ENCODE measurements around the gene BANK1. TPM values are rescaled to one million over a fixed set of nuclear protein-coding genes. Genes with fewer than 3 reads are reported as not detected.

Gene BANK1
- total and polyA plus RNA-seq, 2 of the 4 experiments (the other 2 are of a cell fraction), result under 0.01 to 0.51 TPM

- no TSS peak for BruUV-seq (replicated peaks)
- no peaks in the 10 kb centered on the region for H3K79me1 ChIP-seq (ENCODE audit: low read depth in 1 of 2, low read length in 2 of 2)
- no peak overlapping the region for H2BK15ac ChIP-seq (ENCODE audit: low read depth, low read length)
- no peak overlapping the region for H2BK120ac ChIP-seq (ENCODE audit: low read depth, low read length)
- no CpG with 5 or more reads among the region's 2 CpGs for WGBS, 2 experiments (ENCODE audit: extremely low coverage in 2 of 2, insufficient read length in 1 of 2)
- intact Hi-C loops (cut with micrococcal nuclease) (no loop called here), in situ Hi-C loops (cut with MboI; ENCODE audit: low sequenced_read_pairs) (no loop called here), dilution Hi-C loops (cut with HindIII; ENCODE audit: low sequenced_read_pairs, unreplicated experiment) (no loop called here)
- H3K14ac ChIP-seq (replicated peaks; ENCODE audit: low read depth, low read length), result no peak overlapping the region
- no peak overlapping the region for H2BK5ac ChIP-seq (ENCODE audit: low read depth, low read length, poor library complexity, severe bottlenecking)
- no peak for ATAC-seq (ENCODE audit: low read depth)
- H3K27me3 ChIP-seq (ENCODE audit: control insufficient read depth, insufficient read depth, low read length), result no peaks in the 10 kb centered on the region
- ChIA-PET CTCF (no interaction called here), POLR2A (ENCODE audit: unreplicated experiment) (no interaction called here)
- no peak overlapping the region for H2BK20ac ChIP-seq (ENCODE audit: low read depth, low read length)
- no peak overlapping the region for H3K4me2 ChIP-seq (ENCODE audit: low read depth, low read length)
- H3K9me3 ChIP-seq (ENCODE audit: control insufficient read depth, insufficient read depth, low read length), result no peaks in the 10 kb centered on the region
- no peak overlapping the region for H4K5ac ChIP-seq (ENCODE audit: low read depth, low read length)
- no peak overlapping the region for H3K9ac ChIP-seq (ENCODE audit: low read depth, low read length)
- no peak overlapping the region for H4K8ac ChIP-seq (ENCODE audit: low read depth in 2 of 2, low read length in 2 of 2)
- no peak overlapping the region for H4K91ac ChIP-seq (ENCODE audit: insufficient read depth, low read depth, low read length)
- no peak overlapping the region for H3K23ac ChIP-seq (ENCODE audit: low read depth, low read length)
- H3K4me3 ChIP-seq (ENCODE audit: insufficient read depth, low read depth, low read length), result no peak overlapping the region
- no peak overlapping the region for H2AK5ac ChIP-seq (ENCODE audit: low read depth, low read length)
- TF ChIP-seq POLR2A (IDR thresholded peaks at IDR 0.05; ENCODE audit: low read depth, low read length), result no peak
- no peak for TF ChIP-seq ELK1 (IDR thresholded peaks at IDR 0.05; ENCODE audit: borderline replicate concordance, low read depth, low read length)
- TF ChIP-seq RCOR1 (IDR thresholded peaks at IDR 0.05; ENCODE audit: insufficient replicate concordance, low read length), result no peak
- TF ChIP-seq BHLHE40 (IDR thresholded peaks at IDR 0.05; ENCODE audit: low read depth, low read length), result no peak
- no peak for TF ChIP-seq MXI1 (IDR thresholded peaks at IDR 0.05; ENCODE audit: borderline replicate concordance, low read depth, low read length)
- TF ChIP-seq RAD21 (IDR thresholded peaks at IDR 0.05; ENCODE audit: low read length), result no peak
- no peak for TF ChIP-seq CTCF (conservative IDR thresholded peaks at IDR 0.05; ENCODE audit: low read depth, low read length)
- no peak for TF ChIP-seq RFX5 (IDR thresholded peaks at IDR 0.05; ENCODE audit: low read depth, low read length)
- H4K20me1 ChIP-seq (ENCODE audit: insufficient read depth, low read length), result no peaks in the 10 kb centered on the region
- DNase-seq, result peak; percentile 6
- no peaks in the 10 kb centered on the region for H3K4me1 ChIP-seq (ENCODE audit: control insufficient read depth, insufficient read depth, low read length)
- H3K18ac ChIP-seq (ENCODE audit: low read depth, low read length), result no peak overlapping the region
- no peak overlapping the region for H3K27ac ChIP-seq (ENCODE audit: insufficient read depth, low read length)
- no peaks in the 10 kb centered on the region for H3K36me3 ChIP-seq (ENCODE audit: control insufficient read depth, insufficient read depth, low read length)
- no peak overlapping the region for H2AFZ ChIP-seq (replicated peaks; ENCODE audit: low read length, poor library complexity)
- H3K56ac ChIP-seq (ENCODE audit: extremely low read depth, insufficient read depth, low read length), result no peak overlapping the region
- H3K9me1 ChIP-seq (ENCODE audit: insufficient read depth, low read length), result no peaks in the 10 kb centered on the region
- no peak overlapping the region for H2AK9ac ChIP-seq (replicated peaks; ENCODE audit: low read depth, low read length, poor library complexity)
- H3K4ac ChIP-seq (ENCODE audit: low read depth, low read length), result no peak overlapping the region
Observed at GRCh38 chr4:101818362-101818761, 27.8 kb downstream of the BANK1 start.
